ENCODE measurements around the gene EFCAB13.

Gene EFCAB13

GRCh38 chr17:47281216-47281615, 42.5 kb upstream of the EFCAB13 start:
- H3K27ac ChIP-seq (ENCODE audit: low read length) = no peak overlapping the region
- no peaks in the 10 kb centered on the region for H3K27me3 ChIP-seq (ENCODE audit: low read depth, low read length)
- peaks cover 21 to 39% of the 10 kb centered on the region in 2 donors for H3K4me1 ChIP-seq (ENCODE audit: control insufficient read depth in 1 of 2, insufficient read depth in 2 of 2, low read length in 2 of 2)
- no peaks in the 10 kb centered on the region for H3K9me3 ChIP-seq (ENCODE audit: control insufficient read depth in 1 of 2, low read length in 2 of 2)
- no peak overlapping the region for H3K4me3 ChIP-seq (ENCODE audit: low read depth in 1 of 2, low read length in 2 of 2)
- peaks cover 8 to 9% of the 10 kb centered on the region in 2 donors for H3K36me3 ChIP-seq (ENCODE audit: control insufficient read depth in 1 of 2, insufficient read depth in 2 of 2, low read length in 2 of 2)

- H3K9me3 ChIP-seq (ENCODE audit: control insufficient read depth in 1 of 2, low read length in 2 of 2) = no peaks in the 10 kb centered on the region
- H3K27ac ChIP-seq (ENCODE audit: low read length) = no peak overlapping the region
- peaks cover 2 to 4% of the 10 kb centered on the region in 2 donors for H3K4me1 ChIP-seq (ENCODE audit: control insufficient read depth in 1 of 2, insufficient read depth in 2 of 2, low read length in 2 of 2)
- no peaks in the 10 kb centered on the region for H3K27me3 ChIP-seq (ENCODE audit: low read depth, low read length)
- H3K36me3 ChIP-seq (ENCODE audit: control insufficient read depth in 1 of 2, insufficient read depth in 2 of 2, low read length in 2 of 2) = peaks cover 19 to 26% of the 10 kb centered on the region in 2 donors
- H3K4me3 ChIP-seq (ENCODE audit: low read depth in 1 of 2, low read length in 2 of 2) = no peak overlapping the region
These were observed 38.8 kb upstream of the EFCAB13 start for GRCh38 chr17:47285003-47285402.

- Histone ChIP-seq H3K4me3 (ENCODE audit: low read depth in 1 of 2, low read length in 2 of 2) (no peak overlapping the region), H3K27ac (ENCODE audit: low read length) (no peak overlapping the region), H3K4me1 (ENCODE audit: control insufficient read depth in 1 of 2, insufficient read depth in 2 of 2, low read length in 2 of 2) (no peaks in the 10 kb centered on the region), H3K9me3 (ENCODE audit: control insufficient read depth in 1 of 2, low read length in 2 of 2) (no peaks in the 10 kb centered on the region), H3K27me3 (ENCODE audit: low read depth, low read length) (no peaks in the 10 kb centered on the region), H3K36me3 (ENCODE audit: control insufficient read depth in 1 of 2, insufficient read depth in 2 of 2, low read length in 2 of 2) (peaks cover 22 to 39% of the 10 kb centered on the region in 2 donors)
These were observed 37.4 kb upstream of the EFCAB13 start for GRCh38 chr17:47286198-47286914.

GRCh38 chr17:47287068-47287467, 36.7 kb upstream of the EFCAB13 start:
- Histone ChIP-seq H3K27ac (ENCODE audit: low read length) (no peak overlapping the region), H3K9me3 (ENCODE audit: control insufficient read depth in 1 of 2, low read length in 2 of 2) (no peaks in the 10 kb centered on the region), H3K36me3 (ENCODE audit: control insufficient read depth in 1 of 2, insufficient read depth in 2 of 2, low read length in 2 of 2) (peaks cover 22 to 46% of the 10 kb centered on the region in 2 donors), H3K4me3 (ENCODE audit: low read depth in 1 of 2, low read length in 2 of 2) (no peak overlapping the region), H3K27me3 (ENCODE audit: low read depth, low read length) (no peaks in the 10 kb centered on the region), H3K4me1 (ENCODE audit: control insufficient read depth in 1 of 2, insufficient read depth in 2 of 2, low read length in 2 of 2) (no peaks in the 10 kb centered on the region)

GRCh38 chr17:47287639-47288038, 36.1 kb upstream of the EFCAB13 start:
- no peak overlapping the region for H3K4me3 ChIP-seq (ENCODE audit: low read depth in 1 of 2, low read length in 2 of 2)
- peaks cover 22 to 52% of the 10 kb centered on the region in 2 donors for H3K36me3 ChIP-seq (ENCODE audit: control insufficient read depth in 1 of 2, insufficient read depth in 2 of 2, low read length in 2 of 2)
- no peaks in the 10 kb centered on the region for H3K4me1 ChIP-seq (ENCODE audit: control insufficient read depth in 1 of 2, insufficient read depth in 2 of 2, low read length in 2 of 2)
- H3K9me3 ChIP-seq (ENCODE audit: control insufficient read depth in 1 of 2, low read length in 2 of 2) = no peaks in the 10 kb centered on the region
- H3K27me3 ChIP-seq (ENCODE audit: low read depth, low read length) = no peaks in the 10 kb centered on the region
- no peak overlapping the region for H3K27ac ChIP-seq (ENCODE audit: low read length)

GRCh38 chr17:47288531-47289116, 35.1 kb upstream of the EFCAB13 start:
- Histone ChIP-seq H3K36me3 (ENCODE audit: control insufficient read depth in 1 of 2, insufficient read depth in 2 of 2, low read length in 2 of 2) (peaks cover 22 to 52% of the 10 kb centered on the region in 2 donors), H3K4me3 (ENCODE audit: low read depth in 1 of 2, low read length in 2 of 2) (no peak overlapping the region), H3K4me1 (ENCODE audit: control insufficient read depth in 1 of 2, insufficient read depth in 2 of 2, low read length in 2 of 2) (no peaks in the 10 kb centered on the region), H3K9me3 (ENCODE audit: control insufficient read depth in 1 of 2, low read length in 2 of 2) (no peaks in the 10 kb centered on the region), H3K27ac (ENCODE audit: low read length) (no peak overlapping the region), H3K27me3 (ENCODE audit: low read depth, low read length) (no peaks in the 10 kb centered on the region)

GRCh38 chr17:47289302-47289701, 34.5 kb upstream of the EFCAB13 start:
- no peaks in the 10 kb centered on the region for H3K9me3 ChIP-seq (ENCODE audit: control insufficient read depth in 1 of 2, low read length in 2 of 2)
- H3K4me1 ChIP-seq (ENCODE audit: control insufficient read depth in 1 of 2, insufficient read depth in 2 of 2, low read length in 2 of 2) = peaks cover under 1 to 1% of the 10 kb centered on the region in 2 donors
- peaks cover 21 to 52% of the 10 kb centered on the region in 2 donors for H3K36me3 ChIP-seq (ENCODE audit: control insufficient read depth in 1 of 2, insufficient read depth in 2 of 2, low read length in 2 of 2)
- H3K4me3 ChIP-seq (ENCODE audit: low read depth in 1 of 2, low read length in 2 of 2) = no peak overlapping the region
- H3K27me3 ChIP-seq (ENCODE audit: low read depth, low read length) = no peaks in the 10 kb centered on the region
- no peak overlapping the region for H3K27ac ChIP-seq (ENCODE audit: low read length)

- H3K27me3 ChIP-seq (ENCODE audit: low read depth, low read length) = no peaks in the 10 kb centered on the region
- H3K27ac ChIP-seq (ENCODE audit: low read length) = no peak overlapping the region
- H3K4me1 ChIP-seq (ENCODE audit: control insufficient read depth in 1 of 2, insufficient read depth in 2 of 2, low read length in 2 of 2) = peaks cover 5 to 13% of the 10 kb centered on the region in 2 donors
- no peaks in the 10 kb centered on the region for H3K9me3 ChIP-seq (ENCODE audit: control insufficient read depth in 1 of 2, low read length in 2 of 2)
- peaks cover 14 to 47% of the 10 kb centered on the region in 2 donors for H3K36me3 ChIP-seq (ENCODE audit: control insufficient read depth in 1 of 2, insufficient read depth in 2 of 2, low read length in 2 of 2)
- no peak overlapping the region for H3K4me3 ChIP-seq (ENCODE audit: low read depth in 1 of 2, low read length in 2 of 2)
These were observed 32.9 kb upstream of the EFCAB13 start for GRCh38 chr17:47290870-47291241.

GRCh38 chr17:47291242-47291873, 32.4 kb upstream of the EFCAB13 start:
- H3K36me3 ChIP-seq (ENCODE audit: control insufficient read depth in 1 of 2, insufficient read depth in 2 of 2, low read length in 2 of 2) = peaks cover 14 to 47% of the 10 kb centered on the region in 2 donors
- H3K27ac ChIP-seq (ENCODE audit: low read length) = no peak overlapping the region
- no peak overlapping the region for H3K4me3 ChIP-seq (ENCODE audit: low read depth in 1 of 2, low read length in 2 of 2)
- no peaks in the 10 kb centered on the region for H3K27me3 ChIP-seq (ENCODE audit: low read depth, low read length)
- peaks cover 5 to 13% of the 10 kb centered on the region in 2 donors for H3K4me1 ChIP-seq (ENCODE audit: control insufficient read depth in 1 of 2, insufficient read depth in 2 of 2, low read length in 2 of 2)
- H3K9me3 ChIP-seq (ENCODE audit: control insufficient read depth in 1 of 2, low read length in 2 of 2) = no peaks in the 10 kb centered on the region

- peaks cover 11 to 45% of the 10 kb centered on the region in 2 donors for H3K36me3 ChIP-seq (ENCODE audit: control insufficient read depth in 1 of 2, insufficient read depth in 2 of 2, low read length in 2 of 2)
- H3K9me3 ChIP-seq (ENCODE audit: control insufficient read depth in 1 of 2, low read length in 2 of 2) = no peaks in the 10 kb centered on the region
- peaks cover 5 to 13% of the 10 kb centered on the region in 2 donors for H3K4me1 ChIP-seq (ENCODE audit: control insufficient read depth in 1 of 2, insufficient read depth in 2 of 2, low read length in 2 of 2)
- H3K27me3 ChIP-seq (ENCODE audit: low read depth, low read length) = no peaks in the 10 kb centered on the region
- no peak overlapping the region for H3K27ac ChIP-seq (ENCODE audit: low read length)
- H3K4me3 ChIP-seq (ENCODE audit: low read depth in 1 of 2, low read length in 2 of 2) = no peak overlapping the region
These were observed 31.5 kb upstream of the EFCAB13 start for GRCh38 chr17:47292206-47292605.

- Histone ChIP-seq H3K36me3 (ENCODE audit: control insufficient read depth in 1 of 2, insufficient read depth in 2 of 2, low read length in 2 of 2) (peaks cover 1 to 30% of the 10 kb centered on the region in 2 donors), H3K27me3 (ENCODE audit: low read depth, low read length) (no peaks in the 10 kb centered on the region), H3K4me1 (ENCODE audit: control insufficient read depth in 1 of 2, insufficient read depth in 2 of 2, low read length in 2 of 2) (peaks cover 5 to 13% of the 10 kb centered on the region in 2 donors), H3K9me3 (ENCODE audit: control insufficient read depth in 1 of 2, low read length in 2 of 2) (no peaks in the 10 kb centered on the region), H3K4me3 (ENCODE audit: low read depth in 1 of 2, low read length in 2 of 2) (no peak overlapping the region), H3K27ac (ENCODE audit: low read length) (no peak overlapping the region)
These were observed 28.5 kb upstream of the EFCAB13 start for GRCh38 chr17:47295037-47295873.

All from muscle layer of duodenum (tissue), 2 donors.